GM18873 (cell line): ENCODE measurements around the gene DCTN2.
"Not testable (repeated sequence)": the region's sequence is repeated elsewhere in the genome, so short reads cannot be mapped to it uniquely, and the experiment has no call there.

Source experiments
- ATAC-seq: cut with Tn5 transposase; IDR thresholded peaks from one replicate; pipeline ENCODE4 v1.9.1; 2021; ENCODE audit warnings: mild to moderate bottlenecking, moderate library complexity, moderate number of reproducible peaks; ENCODE audit not compliant: unreplicated experiment, low FRiP score

The DCTN2 gene

GRCh38 chr12:57517718-57518117 lies 29.3 kb downstream of the DCTN2 start:
- ATAC-seq = not testable (repeated sequence)

GRCh38 chr12:57517187-57517586 lies 29.8 kb downstream of the DCTN2 start:
- ATAC-seq = no peak

- ATAC-seq = no peak
Measured at GRCh38 chr12:57516617-57517153, 30.3 kb downstream of the DCTN2 start.

GRCh38 chr12:57515934-57516541 lies 31.0 kb downstream of the DCTN2 start:
- ATAC-seq = no peak

GRCh38 chr12:57515408-57515933 lies 31.5 kb downstream of the DCTN2 start:
- ATAC-seq = no peak

- no peak for ATAC-seq
Measured at GRCh38 chr12:57514720-57515407, 32.1 kb downstream of the DCTN2 start.

- not testable (repeated sequence) for ATAC-seq
Measured at GRCh38 chr12:57514246-57514645, 32.7 kb downstream of the DCTN2 start.

GRCh38 chr12:57513677-57514076 lies 33.3 kb downstream of the DCTN2 start:
- ATAC-seq = not testable (repeated sequence)

- no peak for ATAC-seq
Measured at GRCh38 chr12:57513266-57513665, 33.7 kb downstream of the DCTN2 start.

- ATAC-seq = no peak
Measured at GRCh38 chr12:57512665-57513064, 34.3 kb downstream of the DCTN2 start.

GRCh38 chr12:57511588-57512325 lies 35.2 kb downstream of the DCTN2 start:
- no peak for ATAC-seq

GRCh38 chr12:57511161-57511560 lies 35.8 kb downstream of the DCTN2 start:
- ATAC-seq = no peak

- ATAC-seq = not testable (repeated sequence)
Measured at GRCh38 chr12:57507796-57508195, 39.2 kb downstream of the DCTN2 start.

- not testable (repeated sequence) for ATAC-seq
Measured at GRCh38 chr12:57506541-57506940, 40.5 kb downstream of the DCTN2 start.

- not testable (repeated sequence) for ATAC-seq
Measured at GRCh38 chr12:57502311-57502969, 44.6 kb downstream of the DCTN2 start.

GRCh38 chr12:57500213-57500612 lies 46.8 kb downstream of the DCTN2 start:
- ATAC-seq = no peak

- ATAC-seq = no peak
Measured at GRCh38 chr12:57498571-57498970, 48.4 kb downstream of the DCTN2 start.

- ATAC-seq = no peak
Measured at GRCh38 chr12:57498132-57498502, 48.9 kb downstream of the DCTN2 start.

- ATAC-seq = no peak
Measured at GRCh38 chr12:57497223-57498131, 49.5 kb downstream of the DCTN2 start.
